GM21526 (cell line): ENCODE data around the gene RIBC2.
"Not testable (repeated sequence)": the region's sequence is repeated elsewhere in the genome, so short reads cannot be mapped to it uniquely, and the experiment has no call there.

Experiments
- ATAC-seq: cut with Tn5 transposase; IDR thresholded peaks from one replicate; pipeline ENCODE4 v1.9.1; 2021; ENCODE audit warnings: moderate library complexity; ENCODE audit not compliant: unreplicated experiment, low FRiP score

RIBC2 gene

GRCh38 chr22:45446216-45446615 lies 32.7 kb downstream of the RIBC2 start:
- ATAC-seq, result no peak

- ATAC-seq, result not testable (repeated sequence)
These were observed 34.1 kb downstream of the RIBC2 start for GRCh38 chr22:45447596-45447995.

- ATAC-seq, result no peak
These were observed 34.9 kb downstream of the RIBC2 start for GRCh38 chr22:45448431-45448830.

- ATAC-seq, result not testable (repeated sequence)
These were observed 35.9 kb downstream of the RIBC2 start for GRCh38 chr22:45449442-45449841.

- ATAC-seq, result no peak
These were observed 36.8 kb downstream of the RIBC2 start for GRCh38 chr22:45450101-45450785.

- no peak for ATAC-seq
These were observed 37.6 kb downstream of the RIBC2 start for GRCh38 chr22:45450921-45451651.

- ATAC-seq, result no peak
These were observed 38.5 kb downstream of the RIBC2 start for GRCh38 chr22:45451972-45452371.

- no peak for ATAC-seq
These were observed 39.3 kb downstream of the RIBC2 start for GRCh38 chr22:45452565-45453379.

GRCh38 chr22:45453764-45454163 lies 40.3 kb downstream of the RIBC2 start:
- no peak for ATAC-seq

- no peak for ATAC-seq
These were observed 40.8 kb downstream of the RIBC2 start for GRCh38 chr22:45454275-45454674.

- no peak for ATAC-seq
These were observed 41.7 kb downstream of the RIBC2 start for GRCh38 chr22:45455212-45455611.

GRCh38 chr22:45455621-45456020 lies 42.1 kb downstream of the RIBC2 start:
- ATAC-seq, result no peak

- no peak for ATAC-seq
These were observed 43.3 kb downstream of the RIBC2 start for GRCh38 chr22:45456811-45457210.

GRCh38 chr22:45458532-45458931 lies 45.0 kb downstream of the RIBC2 start:
- ATAC-seq, result no peak

- ATAC-seq, result no peak
These were observed 45.7 kb downstream of the RIBC2 start for GRCh38 chr22:45459235-45459634.

GRCh38 chr22:45460288-45461109 lies 47.0 kb downstream of the RIBC2 start:
- no peak for ATAC-seq

GRCh38 chr22:45462034-45462655 lies 48.7 kb downstream of the RIBC2 start:
- no peak for ATAC-seq

- ATAC-seq, result not testable (repeated sequence)
These were observed 50.2 kb downstream of the RIBC2 start for GRCh38 chr22:45463691-45464090.

- ATAC-seq, result no peak
These were observed 52.1 kb downstream of the RIBC2 start for GRCh38 chr22:45465633-45466032.

- no peak for ATAC-seq
These were observed 55.4 kb downstream of the RIBC2 start for GRCh38 chr22:45468872-45469271.
